Measurements from ENCODE around the gene TEPSIN. TPM values are rescaled to one million over a fixed set of nuclear protein-coding genes. Genes with fewer than 3 reads are reported as not detected.

The TEPSIN gene
- total RNA-seq, 2 experiments from 2014 or later, result 53.6 to 56.3 TPM

DNA sequence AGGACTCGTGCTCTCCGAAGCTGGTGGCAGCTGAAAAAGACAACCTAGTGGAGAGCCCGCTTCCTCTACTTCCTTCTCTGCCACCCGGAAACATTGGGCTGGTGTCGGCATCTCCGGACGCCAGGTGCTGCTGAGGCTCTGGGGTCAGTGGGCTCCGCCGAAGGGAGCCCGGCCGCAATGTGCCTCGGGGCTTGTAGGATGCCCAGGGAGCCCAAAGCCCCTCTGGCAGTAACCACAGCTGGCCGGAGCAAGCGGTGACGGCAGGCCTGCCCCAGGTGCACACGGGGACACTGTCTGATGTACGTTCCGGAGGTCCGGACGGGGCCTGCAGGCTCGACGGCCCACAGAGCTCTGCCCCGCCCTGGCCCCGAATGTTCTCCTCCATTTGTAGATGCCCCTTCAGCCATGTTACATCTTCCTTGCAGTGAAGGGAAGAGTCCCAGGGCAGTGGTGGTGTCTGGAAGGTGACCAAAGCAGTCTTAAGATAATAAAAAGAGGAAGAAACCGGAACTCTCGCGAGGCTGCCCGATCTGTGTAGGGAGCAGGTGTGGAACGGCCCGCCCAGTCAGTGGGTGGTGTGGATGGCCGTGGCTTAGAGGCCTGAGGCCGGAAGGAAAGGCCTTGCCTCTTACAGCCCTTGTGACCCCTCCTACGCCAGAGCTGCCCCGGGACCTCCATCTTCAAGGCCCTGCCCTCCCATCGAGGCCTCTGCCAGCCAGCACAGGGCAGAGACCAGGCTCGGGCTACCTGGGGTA, 22.9 kb upstream of the TEPSIN start:
- no peak for DNase-seq
- ATAC-seq, result no peak
- Mint-ChIP-seq H3K9me3 (ENCODE audit: low read depth) (no peaks in the 10 kb centered on the region), H3K27ac (no peak overlapping the region), H3K4me3 (no peak overlapping the region), H3K36me3 (peaks cover 11% of the 10 kb centered on the region), H3K27me3 (no peaks in the 10 kb centered on the region), H3K4me1 (no peaks in the 10 kb centered on the region)
- CTCF ChIA-PET, result no interaction called here

DNA sequence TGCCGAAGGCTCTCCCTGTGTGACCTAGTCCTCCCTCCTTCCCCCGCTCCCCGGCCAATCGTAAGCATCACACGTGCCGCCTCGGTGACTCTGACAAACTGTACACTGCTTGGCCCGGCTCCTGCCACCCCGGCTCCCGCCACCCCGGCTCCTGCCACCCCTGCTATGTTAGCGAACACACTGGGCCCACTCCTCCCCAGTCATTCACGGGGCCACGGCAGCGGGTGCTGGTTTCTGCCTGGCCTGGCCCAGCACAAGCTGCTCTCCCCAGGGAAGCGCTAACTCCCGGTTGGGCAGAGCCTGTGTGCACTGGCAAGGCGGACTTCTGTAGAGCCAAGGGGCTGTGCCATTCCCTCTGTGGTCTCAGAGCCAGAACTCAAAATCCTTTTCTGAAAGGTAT, 22.2 kb upstream of the TEPSIN start:
- no peak overlapping the region for H3K4me3 Mint-ChIP-seq
- H3K36me3 Mint-ChIP-seq, result peaks cover 10% of the 10 kb centered on the region
- no peaks in the 10 kb centered on the region for H3K27me3 Mint-ChIP-seq
- no peaks in the 10 kb centered on the region for H3K4me1 Mint-ChIP-seq
- no peaks in the 10 kb centered on the region for H3K9me3 Mint-ChIP-seq (ENCODE audit: low read depth)
- H3K27ac Mint-ChIP-seq, result no peak overlapping the region
- CTCF ChIA-PET, result interaction anchor here (0.9 kb wide), 1 partner anchor 224 kb away, joined by 3 read pairs; no protein-coding TSS in a partner anchor
- DNase-seq (no peak), ATAC-seq (no peak)

DNA sequence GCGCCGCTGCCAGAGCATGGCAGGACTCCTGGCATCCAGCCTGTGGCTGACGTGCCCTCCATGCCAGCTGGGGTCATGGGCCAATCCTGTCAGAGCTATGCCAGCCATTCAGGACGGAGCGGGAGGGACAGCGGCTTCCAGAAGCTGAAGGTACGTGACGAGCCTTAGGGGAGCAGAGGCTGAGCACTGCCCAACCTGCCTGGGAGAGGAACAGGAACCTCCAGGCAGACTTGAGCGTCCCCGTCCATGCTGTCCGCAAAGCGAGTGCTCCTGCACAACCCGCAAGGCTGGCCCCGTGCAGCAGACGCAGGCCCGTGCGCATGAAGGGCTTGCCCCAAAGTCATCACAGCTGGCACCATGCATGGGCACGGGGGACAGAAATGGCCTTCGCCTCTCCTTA, 21.8 kb upstream of the TEPSIN start:
- no peak for ATAC-seq
- Mint-ChIP-seq H3K4me3 (no peak overlapping the region), H3K36me3 (peaks cover 8% of the 10 kb centered on the region), H3K4me1 (no peaks in the 10 kb centered on the region), H3K27ac (no peak overlapping the region), H3K27me3 (no peaks in the 10 kb centered on the region), H3K9me3 (ENCODE audit: low read depth) (no peaks in the 10 kb centered on the region)
- no peak for DNase-seq
- CTCF ChIA-PET, result interaction anchor here (0.9 kb wide), 1 partner anchor 224 kb away, joined by 3 read pairs; no protein-coding TSS in a partner anchor

DNA sequence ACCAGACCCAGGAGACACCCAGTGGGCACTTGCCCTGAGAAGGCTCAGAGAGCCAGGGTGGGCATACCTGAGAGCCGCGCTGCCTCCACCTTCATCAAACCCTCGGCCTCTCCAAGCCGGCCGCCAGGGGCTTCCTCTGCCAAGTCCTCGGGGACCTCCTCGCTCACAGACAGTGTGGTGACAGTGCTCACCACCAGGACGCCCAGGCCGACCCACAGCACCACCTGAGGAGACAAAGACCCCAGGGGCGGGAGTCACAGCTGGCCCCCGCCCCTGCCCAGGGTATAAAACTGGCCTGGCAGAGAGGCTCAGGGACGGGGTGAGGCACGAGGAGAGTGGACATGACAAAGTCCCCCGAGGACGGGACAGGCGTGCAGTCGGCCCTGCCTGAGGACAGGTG, 21.3 kb upstream of the TEPSIN start:
- CTCF ChIA-PET, result interaction anchor here (0.9 kb wide), 1 partner anchor 225 kb away, joined by 3 read pairs; no protein-coding TSS in a partner anchor
- DNase-seq (no peak), ATAC-seq (no peak)
- H3K9me3 Mint-ChIP-seq (ENCODE audit: low read depth), result no peaks in the 10 kb centered on the region
- H3K36me3 Mint-ChIP-seq, result peaks cover 5% of the 10 kb centered on the region
- no peaks in the 10 kb centered on the region for H3K27me3 Mint-ChIP-seq
- H3K27ac Mint-ChIP-seq, result no peak overlapping the region
- no peaks in the 10 kb centered on the region for H3K4me1 Mint-ChIP-seq
- H3K4me3 Mint-ChIP-seq, result no peak overlapping the region

DNA sequence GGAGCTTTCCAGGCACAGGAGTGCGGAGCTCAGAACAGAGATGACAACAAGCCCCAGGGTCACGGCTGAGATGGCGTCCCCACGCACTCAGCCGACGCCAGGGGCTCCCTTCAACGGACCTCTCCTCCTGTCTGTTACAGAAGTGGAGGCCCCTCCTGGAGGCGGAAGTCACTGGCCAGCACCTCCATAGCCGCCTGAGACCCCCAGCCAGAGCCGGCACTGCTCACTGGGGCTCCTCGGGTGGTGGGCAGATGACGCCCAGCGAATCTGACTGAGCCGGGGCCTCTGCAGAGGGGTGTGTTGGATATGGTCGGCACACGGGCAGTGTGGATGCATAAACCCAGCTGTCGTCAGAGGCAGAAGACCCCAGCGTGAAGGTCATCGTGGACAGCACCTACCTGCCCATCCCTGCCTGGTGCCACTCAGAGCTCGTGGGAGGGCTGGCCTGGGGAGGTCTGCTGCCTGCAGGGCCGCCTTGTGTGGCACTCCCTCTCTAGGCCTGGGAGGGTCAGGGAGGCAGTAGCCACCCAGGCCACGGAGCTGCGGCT, 20.3 kb upstream of the TEPSIN start:
- Mint-ChIP-seq H3K9me3 (ENCODE audit: low read depth) (no peaks in the 10 kb centered on the region), H3K27ac (no peak overlapping the region), H3K27me3 (no peaks in the 10 kb centered on the region), H3K36me3 (peaks cover 4% of the 10 kb centered on the region), H3K4me3 (no peak overlapping the region), H3K4me1 (no peaks in the 10 kb centered on the region)
- CTCF ChIA-PET, result interaction anchor here (1.4 kb wide), 1 partner anchor 226 kb away, joined by 3 read pairs; no protein-coding TSS in a partner anchor
- ATAC-seq (no peak), DNase-seq (no peak)

DNA sequence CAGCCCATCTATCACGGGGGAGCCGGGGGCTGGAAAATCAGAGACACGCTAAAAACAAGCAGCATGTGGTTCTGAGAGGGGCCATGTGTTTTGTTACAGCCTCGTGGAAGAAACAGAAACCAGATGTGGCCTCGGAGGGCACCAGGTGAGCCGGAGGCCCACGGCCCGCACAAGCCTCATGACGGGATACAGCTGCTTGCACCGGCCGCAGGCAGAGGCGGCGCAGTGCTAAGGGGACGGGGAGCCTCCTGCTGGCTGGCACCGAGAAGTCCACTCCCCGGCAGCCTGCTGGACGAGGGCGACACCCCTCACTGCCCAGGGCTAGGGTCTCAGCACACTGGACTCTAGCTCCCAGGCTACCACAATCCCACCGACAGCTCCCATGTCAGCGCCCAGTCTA, 19.4 kb upstream of the TEPSIN start:
- ATAC-seq, result no peak
- H3K27ac Mint-ChIP-seq, result no peak overlapping the region
- no peak overlapping the region for H3K4me3 Mint-ChIP-seq
- no peaks in the 10 kb centered on the region for H3K9me3 Mint-ChIP-seq (ENCODE audit: low read depth)
- DNase-seq, result no peak
- CTCF ChIA-PET, result interaction anchor here (1.4 kb wide), 1 partner anchor 227 kb away, joined by 3 read pairs; no protein-coding TSS in a partner anchor
- peaks cover 6% of the 10 kb centered on the region for H3K36me3 Mint-ChIP-seq
- H3K27me3 Mint-ChIP-seq, result no peaks in the 10 kb centered on the region
- H3K4me1 Mint-ChIP-seq, result peaks cover 2% of the 10 kb centered on the region

DNA sequence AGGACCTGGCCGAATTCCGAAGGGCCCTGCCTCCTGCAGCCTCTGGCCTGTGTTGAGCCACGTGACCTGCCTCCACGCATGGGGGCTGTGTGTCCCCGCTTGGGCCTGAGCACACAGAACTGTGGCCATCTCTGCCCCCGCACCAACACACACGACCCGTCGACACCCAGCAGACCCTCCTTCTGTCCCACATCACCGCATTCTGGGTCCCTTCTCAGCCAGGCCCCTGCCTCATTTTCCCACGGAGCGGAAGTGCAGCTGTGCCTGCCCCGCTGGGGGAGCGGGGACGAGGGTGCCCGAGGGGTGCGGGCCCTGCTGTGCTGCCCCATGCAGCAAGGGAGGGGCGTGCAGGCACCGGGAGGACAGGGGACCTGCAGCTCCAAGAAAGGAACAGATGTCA, 18.7 kb upstream of the TEPSIN start:
- DNase-seq (no peak), ATAC-seq (no peak)
- Mint-ChIP-seq H3K36me3 (peaks cover 7% of the 10 kb centered on the region), H3K4me3 (no peak overlapping the region), H3K27me3 (no peaks in the 10 kb centered on the region), H3K9me3 (ENCODE audit: low read depth) (no peaks in the 10 kb centered on the region), H3K4me1 (peaks cover 4% of the 10 kb centered on the region), H3K27ac (no peak overlapping the region)
- CTCF ChIA-PET, result no interaction called here

DNA sequence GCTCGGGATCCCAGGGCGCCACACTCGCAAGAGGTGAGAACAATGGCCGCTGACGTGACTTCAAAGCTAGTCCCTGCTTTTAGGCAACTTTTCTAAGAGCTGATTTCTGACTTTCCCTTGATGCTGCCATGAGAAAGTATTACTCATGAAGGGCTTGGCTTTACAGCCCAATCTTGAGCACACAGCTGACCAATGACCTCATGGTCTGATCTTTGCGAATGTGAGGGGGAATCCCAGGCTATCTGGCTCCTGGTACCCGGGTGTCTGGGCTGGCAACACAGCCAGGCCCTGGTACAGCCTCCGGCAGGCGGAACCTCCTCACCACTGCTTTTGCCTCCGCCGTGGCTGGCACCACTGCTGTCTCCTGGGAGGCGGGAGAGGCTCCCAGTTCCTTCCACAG, 17.8 kb upstream of the TEPSIN start:
- Mint-ChIP-seq H3K4me3 (no peak overlapping the region), H3K4me1 (peaks cover 4% of the 10 kb centered on the region), H3K9me3 (ENCODE audit: low read depth) (no peaks in the 10 kb centered on the region), H3K27ac (no peak overlapping the region), H3K27me3 (no peaks in the 10 kb centered on the region), H3K36me3 (peaks cover 10% of the 10 kb centered on the region)
- DNase-seq (no peak), ATAC-seq (no peak)
- CTCF ChIA-PET, result interaction anchor here (0.6 kb wide), 1 partner anchor 103 kb away, joined by 3 read pairs; no protein-coding TSS in a partner anchor

DNA sequence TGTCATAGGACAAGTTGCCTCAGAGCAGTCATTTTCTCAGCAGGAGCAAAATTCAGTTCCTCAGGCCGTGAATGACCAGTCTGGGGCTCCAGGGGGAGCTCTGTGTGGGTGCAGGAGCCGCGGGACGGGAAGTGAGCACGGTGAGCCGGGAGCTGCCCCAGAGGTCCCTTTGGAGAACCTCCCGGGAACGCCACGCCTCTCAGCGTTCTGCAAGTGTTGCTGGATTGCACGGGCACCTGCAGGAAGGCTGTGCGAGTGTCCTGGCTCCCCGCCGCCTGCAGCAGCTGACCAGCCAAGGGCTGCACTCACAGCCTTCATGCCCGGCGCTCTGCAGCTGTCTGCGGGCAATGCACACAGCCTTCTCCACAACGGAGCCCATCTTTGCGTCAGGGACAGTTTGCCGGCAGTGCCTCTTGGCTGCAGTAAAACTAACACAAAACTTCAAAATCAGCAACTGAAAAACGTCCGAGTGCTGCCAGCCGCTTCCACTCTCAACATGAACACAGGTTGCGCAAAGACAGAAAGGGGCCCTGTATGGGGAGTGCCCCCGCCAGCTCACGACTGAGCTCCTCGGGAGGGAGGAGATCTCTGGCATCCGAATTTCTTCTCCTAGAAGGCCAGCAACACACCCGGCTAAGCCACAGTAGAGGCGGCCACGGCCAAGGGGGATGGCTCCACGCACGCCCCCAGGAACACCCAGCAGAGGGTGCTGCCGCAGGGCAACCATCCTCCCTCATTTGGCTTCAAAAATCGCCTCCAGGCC, 16.3 kb upstream of the TEPSIN start:
- Mint-ChIP-seq H3K27ac (no peak overlapping the region), H3K4me1 (peaks cover 4% of the 10 kb centered on the region), H3K36me3 (peaks cover 13% of the 10 kb centered on the region), H3K9me3 (ENCODE audit: low read depth) (no peaks in the 10 kb centered on the region), H3K4me3 (no peak overlapping the region), H3K27me3 (no peaks in the 10 kb centered on the region)
- no peak for ATAC-seq
- DNase-seq, result no peak
- CTCF ChIA-PET, result interaction anchor here (0.5 to 2.8 kb wide), 3 partner anchors 41 to 230 kb away, joined by 3 to 22 read pairs (median 5); no protein-coding TSS in a partner anchor

DNA sequence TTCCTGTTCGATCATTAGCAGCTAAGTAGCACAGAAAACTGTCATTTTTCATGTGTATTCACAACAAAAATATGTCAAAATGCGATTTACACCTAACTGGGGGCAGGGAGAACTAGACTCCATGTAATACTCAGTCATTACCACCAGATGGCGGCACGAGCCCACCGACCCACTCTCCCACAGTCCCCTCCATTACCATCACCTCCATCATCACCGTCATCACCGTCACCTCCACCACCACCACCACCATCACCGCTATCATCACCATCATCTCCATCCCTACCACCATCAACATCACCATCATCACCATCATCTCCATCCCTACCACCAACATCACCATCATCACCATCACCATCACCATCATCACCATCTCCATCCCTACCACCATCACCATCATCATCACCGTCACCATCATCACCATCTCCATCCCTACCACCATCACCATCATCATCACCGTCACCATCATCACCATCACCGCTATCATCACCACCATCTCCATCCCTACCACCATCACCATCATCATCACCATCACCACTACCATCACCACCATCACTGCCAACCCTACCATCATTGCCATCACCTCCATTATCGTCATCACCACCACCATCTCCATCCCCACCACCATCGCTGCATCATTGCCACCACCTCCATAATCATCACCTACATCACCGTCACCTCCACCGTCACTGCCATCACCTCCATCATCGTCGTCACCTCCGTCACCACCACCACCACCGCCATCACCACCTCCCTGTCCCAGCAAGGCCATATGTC, 14.7 kb upstream of the TEPSIN start:
- CTCF ChIA-PET, result interaction anchor here (0.7 to 2.8 kb wide), 14 partner anchors 14 to 348 kb away, joined by 3 to 22 read pairs (median 4); partner anchors contain the start of genes NDUFAF8, SLC38A10 and TEPSIN
- H3K36me3 Mint-ChIP-seq, result peaks cover 14% of the 10 kb centered on the region
- peak; percentile 66 for DNase-seq
- peak; percentile 61 for ATAC-seq
- no peaks in the 10 kb centered on the region for H3K9me3 Mint-ChIP-seq (ENCODE audit: low read depth)
- no peak overlapping the region for H3K4me3 Mint-ChIP-seq
- H3K27ac Mint-ChIP-seq, result peak overlapping the region; percentile 6
- H3K27me3 Mint-ChIP-seq, result no peaks in the 10 kb centered on the region
- H3K4me1 Mint-ChIP-seq, result peaks cover 4% of the 10 kb centered on the region

DNA sequence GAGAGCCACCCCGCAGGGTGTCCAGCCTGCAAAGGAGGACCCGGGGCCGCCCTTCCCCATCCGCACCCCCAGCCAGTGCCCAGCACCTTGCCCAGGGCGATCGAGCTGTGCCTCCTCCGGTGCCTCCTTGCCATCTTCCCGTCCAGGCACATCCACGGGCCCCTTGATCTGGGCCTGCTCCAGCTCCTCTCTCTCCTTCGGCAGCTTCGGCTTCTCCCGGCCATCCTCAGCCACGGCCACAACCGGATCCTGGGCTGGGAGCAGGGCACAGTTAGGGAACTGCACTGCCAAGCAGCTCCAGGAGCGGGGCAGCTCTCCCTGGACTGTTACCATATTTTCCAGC, 14.1 kb upstream of the TEPSIN start:
- peaks cover 4% of the 10 kb centered on the region for H3K4me1 Mint-ChIP-seq
- H3K36me3 Mint-ChIP-seq, result peaks cover 17% of the 10 kb centered on the region
- DNase-seq (no peak), ATAC-seq (no peak)
- H3K27me3 Mint-ChIP-seq, result no peaks in the 10 kb centered on the region
- H3K27ac Mint-ChIP-seq, result no peak overlapping the region
- CTCF ChIA-PET, result interaction anchor here (0.6 to 2.8 kb wide), 16 partner anchors 14 to 348 kb away, joined by 3 to 22 read pairs (median 4); partner anchors contain the start of genes NDUFAF8, SLC38A10 and TEPSIN
- H3K4me3 Mint-ChIP-seq, result no peak overlapping the region
- no peaks in the 10 kb centered on the region for H3K9me3 Mint-ChIP-seq (ENCODE audit: low read depth)

DNA sequence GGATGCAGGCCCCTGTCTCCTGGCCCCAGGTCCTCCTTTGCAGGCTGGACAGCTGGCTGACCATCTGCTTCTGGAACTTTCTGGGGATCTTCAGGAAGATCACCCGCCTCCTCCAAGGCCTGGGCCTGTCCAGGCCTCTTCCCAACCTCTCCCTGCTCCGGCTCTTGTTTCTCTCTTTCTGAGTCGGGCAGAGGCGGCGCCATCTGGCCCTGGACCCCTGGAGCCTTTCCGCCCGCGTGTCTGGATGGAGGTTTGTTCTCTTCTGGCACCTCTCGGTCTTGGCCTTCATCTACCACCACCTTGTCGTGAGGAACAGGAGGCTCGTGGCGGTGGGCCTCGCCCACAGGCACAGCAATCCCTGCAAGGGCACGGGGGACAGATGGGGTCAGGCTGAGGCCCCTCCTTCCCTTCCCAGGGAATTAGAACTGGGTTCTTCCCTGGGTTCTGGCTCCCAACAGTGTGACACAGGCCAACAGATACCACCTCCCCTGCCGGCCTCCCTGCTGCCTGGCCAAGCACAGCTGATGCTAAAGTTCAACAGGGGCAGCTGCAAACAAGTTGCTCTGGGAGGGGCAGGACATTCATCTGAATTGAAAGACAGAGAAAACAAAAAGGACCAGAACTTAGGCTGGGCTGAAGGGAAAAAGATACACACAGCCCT, 13.6 kb upstream of the TEPSIN start:
- ATAC-seq (no peak), DNase-seq (no peak)
- CTCF ChIA-PET, result interaction anchor here (0.6 to 2.8 kb wide), 16 partner anchors 13 to 349 kb away, joined by 3 to 22 read pairs (median 4); partner anchors contain the start of genes NDUFAF8, SLC38A10 and TEPSIN
- no peak overlapping the region for H3K4me3 Mint-ChIP-seq
- H3K27ac Mint-ChIP-seq, result no peak overlapping the region
- no peaks in the 10 kb centered on the region for H3K9me3 Mint-ChIP-seq (ENCODE audit: low read depth)
- H3K27me3 Mint-ChIP-seq, result no peaks in the 10 kb centered on the region
- H3K36me3 Mint-ChIP-seq, result peaks cover 17% of the 10 kb centered on the region
- H3K4me1 Mint-ChIP-seq, result peaks cover 4% of the 10 kb centered on the region
